Glomerular endothelial cell (primary cell): ENCODE results near the gene EIF4G2. TPM values are rescaled to one million over a fixed set of nuclear protein-coding genes. Genes with fewer than 3 reads are reported as not detected.

ENCODE experiments used
- DNase-seq: peaks from one replicate; pipeline ENCODE4 v3.0.0-alpha.2; 2011; ENCODE audit warnings: low read depth, low spot score; ENCODE audit errors: extremely low read depth
- total RNA-seq: library from RNA; depleted of rRNA; stranded (reverse); fragments of >200 nt; gene quantifications from 2 replicates; pipeline ENCODE4 v1.2.3, GENCODE V29; 2015

Gene EIF4G2
- total RNA-seq, 1 donor from 2014 or later: 682 TPM

DNA sequence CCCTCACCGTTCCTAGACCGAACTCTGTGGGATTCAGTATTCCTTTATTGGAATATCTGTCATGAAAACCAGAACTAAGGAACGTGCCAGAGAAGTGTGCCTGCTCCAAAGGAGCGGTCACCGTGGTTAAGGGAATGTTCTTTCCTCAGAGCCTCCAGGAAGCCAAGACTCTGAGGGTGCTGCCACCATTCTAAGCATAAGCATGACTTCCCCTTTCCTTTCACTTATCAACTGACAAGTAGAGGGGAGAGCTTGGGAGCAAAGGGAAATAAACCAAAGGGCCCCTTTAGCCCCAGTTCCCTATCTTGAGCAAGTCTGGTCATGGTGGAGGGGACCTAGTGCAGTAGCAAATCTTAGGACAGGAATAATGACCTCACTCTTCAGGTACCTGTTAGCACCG is 30.9 kb downstream of the EIF4G2 start:
- DNase-seq: no peak

DNA sequence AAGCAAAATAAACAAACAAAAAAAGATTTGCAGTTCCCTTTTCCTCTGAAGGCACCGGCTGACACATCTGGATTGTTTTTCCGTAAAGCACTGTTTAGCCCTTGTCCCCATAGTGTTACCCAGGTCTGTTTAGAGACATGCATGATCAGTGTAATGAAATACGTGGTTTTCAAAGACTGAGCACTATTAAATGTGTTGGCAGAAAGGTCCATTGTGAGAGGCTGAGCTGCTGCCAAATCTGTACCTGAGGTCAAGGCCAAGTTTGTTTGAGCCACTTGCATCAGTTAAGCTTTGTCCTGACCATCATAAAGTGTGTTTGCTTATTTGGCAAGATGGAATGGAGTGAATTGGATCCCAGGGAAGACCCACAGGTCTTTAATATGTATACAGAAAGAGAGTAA is 31.3 kb downstream of the EIF4G2 start:
- DNase-seq: no peak

DNA sequence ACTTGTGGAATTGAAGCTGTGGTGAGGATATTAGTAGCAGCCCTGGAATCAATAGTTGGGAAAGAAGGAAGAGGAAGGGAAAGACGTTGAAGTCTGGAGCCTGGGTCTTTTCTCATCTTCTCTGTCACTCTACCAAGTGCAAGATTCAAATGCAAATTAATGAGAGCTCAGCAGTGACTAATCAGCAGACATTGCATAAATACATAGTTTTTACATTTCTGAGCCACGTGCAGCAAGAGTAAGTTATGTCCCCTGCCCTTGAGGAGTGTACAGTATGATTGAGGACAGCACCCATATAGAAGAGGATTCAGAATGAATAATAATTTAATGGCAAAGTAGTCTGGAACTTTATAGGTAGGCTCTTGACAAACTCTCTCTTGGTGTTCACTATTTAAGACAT is 33.9 kb downstream of the EIF4G2 start:
- DNase-seq: no peak

DNA sequence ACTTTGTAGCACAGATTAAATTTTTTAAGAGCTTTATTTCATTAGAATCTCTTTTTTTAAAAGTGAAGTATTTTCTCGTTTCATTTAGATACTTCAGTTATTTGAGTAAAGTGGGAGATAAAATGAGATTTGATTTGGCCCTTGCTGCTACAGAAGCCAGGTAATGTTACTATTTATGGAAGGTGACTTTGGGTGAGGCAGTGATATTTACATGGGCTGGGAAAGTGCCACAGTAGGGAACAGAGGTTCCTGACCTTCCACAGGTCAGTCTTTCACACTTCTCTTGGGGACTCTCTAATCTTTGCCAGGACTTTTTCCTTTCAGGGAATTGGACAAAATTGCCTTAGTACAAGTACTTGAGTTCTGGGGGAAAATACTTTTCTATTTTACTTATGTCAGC is 37.3 kb downstream of the EIF4G2 start:
- no peak for DNase-seq

DNA sequence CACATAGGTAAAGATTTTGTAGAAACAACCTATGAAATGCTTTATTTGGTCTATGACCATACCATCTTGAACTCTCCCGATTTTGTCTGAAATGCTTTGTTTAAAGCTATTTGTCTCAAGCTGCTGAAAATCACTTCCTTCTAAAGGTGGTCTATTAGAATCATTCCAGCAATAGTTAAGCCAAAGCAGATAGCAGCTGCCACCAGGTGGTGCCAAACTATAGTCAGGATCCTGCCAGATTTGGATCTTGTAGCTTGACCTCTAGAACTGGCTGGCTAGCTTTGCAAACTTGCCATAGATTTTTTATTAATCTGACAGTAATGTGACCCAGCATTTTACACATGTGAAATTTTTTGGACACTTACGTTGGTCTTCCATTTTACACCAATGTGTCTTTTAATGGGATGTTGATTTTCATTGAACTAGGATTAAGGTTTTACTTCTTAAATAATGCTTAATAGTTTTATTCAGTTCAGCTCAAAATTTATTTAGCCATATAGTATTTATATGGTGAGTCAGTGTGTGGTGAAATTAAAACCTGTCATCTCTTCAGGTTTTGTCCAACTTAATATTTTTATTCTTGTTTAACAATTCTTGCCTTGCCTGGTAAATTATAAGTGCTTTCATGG is 38.0 kb downstream of the EIF4G2 start:
- DNase-seq: no peak

DNA sequence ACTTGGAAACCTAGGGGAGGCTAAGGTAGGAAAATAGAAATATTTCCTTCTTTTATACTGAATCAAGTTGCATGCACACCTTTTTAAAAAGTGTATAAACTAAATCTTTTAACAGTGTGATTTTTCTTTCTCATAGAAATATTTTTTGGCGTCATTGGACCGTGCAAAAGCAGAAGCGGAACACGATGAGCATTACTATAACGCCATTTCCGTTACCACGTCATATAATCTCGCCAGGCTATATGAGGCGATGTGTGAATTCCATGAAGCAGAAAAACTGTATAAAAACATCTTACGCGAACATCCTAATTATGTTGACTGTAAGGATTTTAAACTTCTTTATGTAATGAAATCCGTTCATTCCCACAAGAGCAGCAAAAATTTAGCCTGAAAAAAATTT is 44.3 kb downstream of the EIF4G2 start:
- no peak for DNase-seq

DNA sequence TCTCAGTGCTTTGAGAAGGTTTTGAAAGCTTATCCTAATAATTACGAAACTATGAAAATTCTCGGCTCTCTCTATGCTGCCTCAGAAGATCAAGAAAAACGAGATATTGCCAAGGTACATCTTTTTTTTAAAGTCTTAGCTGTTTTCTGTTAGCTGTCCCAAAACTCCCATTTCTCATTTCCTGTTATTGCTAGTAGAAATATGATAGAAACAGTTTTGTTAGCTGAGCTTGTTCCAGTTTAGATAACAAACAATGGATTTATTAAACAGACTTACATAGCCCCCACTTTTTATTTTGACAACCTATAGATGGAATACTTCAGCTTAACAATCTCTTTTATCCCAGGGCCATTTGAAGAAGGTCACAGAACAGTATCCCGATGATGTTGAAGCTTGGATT is 45.0 kb downstream of the EIF4G2 start:
- no peak for DNase-seq

DNA sequence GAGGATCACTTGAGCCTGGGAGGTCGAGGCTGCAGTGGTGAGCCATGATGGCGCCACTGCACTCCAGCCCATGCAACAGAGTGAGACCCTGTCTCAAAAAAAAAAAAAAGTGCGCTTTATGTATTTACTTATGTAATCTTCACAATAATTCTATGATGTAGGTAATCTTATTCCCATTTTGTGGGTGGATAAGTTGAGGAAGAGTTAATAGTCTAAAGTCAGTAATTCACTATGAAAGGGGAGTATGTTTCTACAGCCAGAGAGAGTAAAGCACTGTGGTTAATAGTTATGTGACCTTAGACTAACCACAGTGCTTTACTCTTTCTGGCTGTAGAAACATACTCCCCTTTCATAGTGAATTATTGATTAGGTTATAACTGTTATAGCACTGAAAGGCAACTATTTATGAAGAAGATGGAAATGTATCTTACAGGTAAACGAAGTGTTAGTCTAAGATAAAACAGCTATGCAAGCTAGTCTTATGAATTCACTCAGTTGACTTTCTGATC is 45.8 kb downstream of the EIF4G2 start:
- DNase-seq: no peak

DNA sequence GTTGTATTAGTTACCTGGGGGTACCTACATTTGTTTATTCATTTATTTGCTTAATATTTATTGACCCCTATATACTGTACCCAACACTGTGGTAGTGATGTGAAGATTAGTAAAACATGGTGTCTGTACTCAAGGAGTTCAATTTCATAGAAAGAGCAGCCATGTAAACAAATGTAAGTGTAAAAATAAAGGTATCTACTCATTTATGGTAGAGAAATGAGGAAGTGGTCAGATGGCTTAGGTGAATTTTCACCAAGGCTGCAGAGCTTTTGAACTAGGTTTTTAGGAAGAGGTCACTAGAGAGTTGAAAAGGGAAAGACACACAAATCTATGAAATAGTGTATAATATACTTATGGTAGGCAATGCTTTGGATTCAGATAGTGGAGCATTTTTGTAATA is 46.5 kb downstream of the EIF4G2 start:
- DNase-seq: no peak

DNA sequence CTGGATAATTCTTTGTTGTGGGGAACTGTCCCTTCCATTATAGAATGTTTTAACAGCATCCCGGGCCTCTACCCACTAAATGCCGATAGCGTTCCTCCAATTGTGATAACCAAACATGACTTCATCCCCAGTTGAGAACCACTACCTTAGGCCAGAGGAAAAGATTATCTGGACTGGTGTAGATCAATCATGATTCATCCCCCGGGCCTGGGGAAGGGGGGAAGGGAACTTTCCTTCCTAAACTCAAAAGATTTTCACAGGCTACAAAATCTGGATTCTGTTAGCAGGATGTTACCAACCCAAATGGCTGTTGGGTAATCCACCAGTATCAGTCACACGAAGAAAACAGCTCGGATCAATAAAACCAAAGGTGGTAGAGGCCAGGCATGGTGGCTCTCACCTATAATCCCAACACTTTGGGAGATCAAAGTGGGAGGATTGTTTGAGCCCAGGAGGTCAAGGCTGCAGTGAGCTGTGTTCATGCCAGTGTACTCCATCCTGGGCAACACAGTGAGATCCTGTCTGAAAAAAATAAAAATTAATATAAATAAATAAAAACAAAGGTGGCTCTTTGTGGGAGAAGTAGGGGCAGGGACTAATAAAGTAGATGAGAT is 47.5 kb downstream of the EIF4G2 start:
- DNase-seq: no peak

DNA sequence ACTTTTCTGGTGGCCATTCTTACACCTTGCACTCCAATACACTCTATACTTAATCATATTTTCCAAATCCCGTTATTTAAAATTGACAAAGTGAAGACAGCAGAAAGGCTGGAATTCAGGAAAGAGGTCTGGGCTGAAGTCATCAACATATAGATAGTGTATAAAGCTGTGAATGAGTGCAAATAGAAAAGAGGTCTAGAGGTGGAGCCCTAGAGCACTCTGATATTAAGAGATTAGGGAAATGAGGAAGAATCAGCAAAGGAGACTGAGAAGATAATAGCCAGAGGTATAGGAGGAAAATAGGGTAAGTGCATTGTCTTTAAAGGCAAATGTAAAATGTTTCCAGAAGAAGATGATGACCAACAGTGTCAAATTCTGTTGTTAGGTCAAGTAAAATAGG is 49.8 kb downstream of the EIF4G2 start:
- DNase-seq: no peak

DNA sequence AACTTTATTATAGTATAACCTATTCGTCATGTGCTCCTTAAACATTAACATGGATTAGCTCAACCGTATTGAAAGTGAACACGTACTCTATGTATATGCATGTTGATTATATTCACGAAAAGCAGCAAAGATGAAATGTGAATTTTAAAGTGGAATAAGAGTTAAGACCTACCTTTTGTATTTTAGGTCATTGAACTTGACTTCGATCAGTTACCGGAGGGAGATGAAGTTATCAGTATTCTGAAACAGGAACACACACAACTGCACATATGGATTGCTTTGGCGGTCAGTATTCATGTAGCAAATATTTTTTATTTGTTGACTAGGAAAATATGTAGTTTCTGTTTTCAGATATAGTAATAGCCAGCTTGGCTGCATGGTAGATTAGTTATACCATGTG is 56.2 kb downstream of the EIF4G2 start:
- DNase-seq: no peak

DNA sequence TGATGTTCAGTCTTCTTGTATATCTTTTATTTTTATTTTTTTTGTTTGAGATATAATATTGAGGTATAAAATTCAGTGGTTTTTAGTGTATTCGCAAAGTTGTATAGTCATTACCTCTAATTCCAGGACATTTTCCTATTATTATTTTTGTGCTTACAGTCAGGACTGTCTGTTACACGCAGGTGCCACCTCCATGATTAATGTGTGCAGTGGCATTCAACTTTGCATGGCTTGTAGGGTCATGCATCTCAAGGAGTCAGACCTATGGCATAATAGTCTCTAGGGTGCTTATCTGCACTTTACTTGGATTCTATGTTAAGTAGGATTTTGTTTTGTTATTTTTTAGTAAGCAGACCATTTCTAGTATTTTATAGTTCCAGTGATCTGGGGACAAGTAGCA is 56.7 kb downstream of the EIF4G2 start:
- DNase-seq: no peak

DNA sequence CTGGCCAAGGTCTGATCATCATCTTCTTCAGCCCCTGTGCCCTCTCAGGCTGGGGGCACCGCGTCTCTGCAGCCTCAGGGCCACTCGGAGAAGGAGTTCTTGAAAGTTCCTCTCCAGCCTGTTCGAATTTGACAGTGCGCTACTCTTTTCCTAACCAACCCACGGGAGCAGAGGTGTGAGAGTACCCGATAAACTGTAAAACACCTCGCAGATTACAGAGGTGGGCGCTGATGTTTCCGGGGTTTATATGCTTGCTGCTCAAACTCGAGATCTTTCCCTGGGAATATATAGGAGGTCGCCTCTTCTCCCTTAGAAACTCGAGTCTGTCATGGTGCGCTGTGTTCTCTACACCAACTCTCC is 57.2 kb downstream of the EIF4G2 start:
- no peak for DNase-seq

DNA sequence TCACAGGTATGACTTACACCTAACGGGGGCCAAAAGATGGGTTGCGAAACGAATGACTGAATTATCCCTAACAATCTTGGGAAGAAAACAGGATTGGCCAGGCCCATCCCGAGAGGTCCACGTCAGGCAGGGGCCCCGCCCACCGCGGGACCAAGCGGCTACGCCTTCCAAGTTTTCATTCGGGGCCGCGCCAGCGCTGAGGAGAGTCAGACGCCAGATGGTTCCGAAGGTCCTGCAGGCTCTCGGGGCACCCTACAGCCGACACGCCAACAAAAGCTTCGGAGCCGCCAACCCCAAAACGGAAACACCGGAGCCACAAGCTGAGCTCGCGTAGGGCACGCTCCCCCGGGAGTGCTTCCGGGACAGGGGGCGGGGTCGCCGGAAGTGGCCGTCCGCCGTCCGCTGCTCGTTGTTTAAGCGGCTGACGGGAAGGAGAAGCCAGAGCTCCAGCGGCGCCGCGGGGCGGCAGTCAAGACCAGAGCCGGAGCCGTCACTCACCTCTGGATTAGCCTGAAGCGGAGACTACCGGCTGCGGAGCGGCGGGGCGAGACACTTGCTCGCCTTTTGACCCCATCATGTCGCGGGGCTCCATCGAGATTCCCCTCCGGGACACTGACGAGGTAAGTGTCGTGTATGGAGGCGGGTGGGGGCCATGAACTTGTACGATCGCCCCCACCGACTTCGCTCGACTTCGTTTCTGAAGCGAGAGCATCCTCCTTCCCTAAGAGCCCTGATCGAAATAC is 57.7 kb downstream of the EIF4G2 start, which contains the start of gene CTR9:
TSS of gene CTR9 (plus strand) at position 409 of the 743 bp plus-strand sequence. CDS start at position 576, 167 bp downstream.
- DNase-seq: peak; percentile 62

DNA sequence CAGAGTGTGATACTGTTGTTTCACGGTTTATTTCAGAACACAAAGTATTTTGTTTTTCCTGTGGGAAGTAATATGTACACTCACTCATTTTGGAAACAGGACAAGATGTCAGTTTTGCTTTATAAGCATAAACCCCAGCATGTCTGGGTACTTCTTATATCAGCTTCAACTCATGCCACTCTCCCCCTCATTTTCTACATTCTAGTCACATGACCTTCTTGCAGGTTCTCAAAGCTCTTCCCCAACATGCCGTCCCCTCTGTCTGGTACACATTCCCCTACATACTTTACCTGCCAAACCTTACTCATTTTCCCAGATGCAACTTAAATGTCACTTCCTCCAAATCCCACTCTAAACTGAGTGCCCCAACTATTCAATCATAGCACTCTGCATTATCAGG is 59.2 kb downstream of the EIF4G2 start:
- no peak for DNase-seq

DNA sequence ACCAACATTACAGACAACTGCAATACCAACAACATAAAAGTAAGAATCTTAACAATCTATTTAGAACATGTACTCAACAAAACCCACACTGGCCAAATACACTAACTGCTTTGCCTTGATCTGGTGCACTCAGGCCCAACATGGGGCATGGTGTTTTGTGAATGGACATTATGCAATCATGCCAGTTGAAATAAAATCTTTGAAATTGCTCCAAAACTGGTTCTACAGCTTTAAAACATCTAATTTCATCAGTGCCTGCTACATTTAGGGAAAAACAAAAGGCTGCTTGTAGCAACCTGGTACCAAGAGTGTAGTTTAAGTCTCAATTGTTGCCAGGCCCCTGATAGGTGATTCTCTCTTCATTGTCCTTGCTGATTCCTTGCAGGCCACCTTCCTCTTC is 61.0 kb downstream of the EIF4G2 start:
- DNase-seq: no peak

Other genes with a start within 250 kb of the EIF4G2 start
- 254 and 616 TPM in 2 replicates for gene LYVE1, start 240.3 kb downstream of the EIF4G2 start, total RNA-seq
- 0.29 and 1.4 TPM in 2 replicates for gene IRAG1, start 115.2 kb downstream of the EIF4G2 start, total RNA-seq
- gene CTR9, start 57.7 kb downstream of the EIF4G2 start, total RNA-seq: 23.3 and 24.0 TPM in 2 replicates
- 18.1 and 21.2 TPM in 2 replicates for gene ZBED5, start 49.1 kb upstream of the EIF4G2 start, total RNA-seq